GM12878 (cell line): ENCODE results near the gene HEXA. TPM values are rescaled to one million over a fixed set of nuclear protein-coding genes. Genes with fewer than 3 reads are reported as not detected.

Experiments
- ESRRA ChIP-seq: IDR thresholded peaks from 2 replicates; pipeline ENCODE4 v1.6.1; 2012; ENCODE audit warnings: mild to moderate bottlenecking, low read length, improper control_type of control experiment
- GATAD2B ChIP-seq: fragments of 450-650 bp; conservative IDR thresholded peaks from 2 replicates; pipeline ENCODE4 v1.6.1; 2017; ENCODE audit warnings: low read depth, mild to moderate bottlenecking, moderate library complexity
- JUND ChIP-seq: IDR thresholded peaks from 2 replicates; pipeline ENCODE4 v1.6.1; 2012; ENCODE audit warnings: low read depth, mild to moderate bottlenecking, low read length, improper control_type of control experiment, moderate library complexity
- KAT2A ChIP-seq: conservative IDR thresholded peaks from 2 replicates; pipeline ENCODE4 v1.6.1; 2011; ENCODE audit warnings: low read depth, low read length; ENCODE audit not compliant: control insufficient read depth
- MXI1 ChIP-seq: fragments of 150-350 bp; IDR thresholded peaks from 2 replicates; pipeline ENCODE4 v1.6.1; 2011; ENCODE audit warnings: low read depth, mild to moderate bottlenecking, inconsistent platforms, low read length, improper control_type of control experiment
- NR2F1 ChIP-seq: fragments of 450-650 bp; conservative IDR thresholded peaks from 2 replicates; pipeline ENCODE4 v1.6.1; 2017; ENCODE audit warnings: mild to moderate bottlenecking
- polyA plus RNA-seq, 11 experiments: library from polyadenylated mRNA; depleted of rRNA in 4 of 11; unstranded in 6 of 11; stranded (reverse) in 5 of 11; fragments of >200 nt; fragmentation: Nextera tagmentation in 4 of 11; fragmentation: Illumina TruSeq in 1 of 11; extraction: Ambion mirVana in 4 of 11; extraction: Trizol in 1 of 11; gene quantifications; 1 replicate in 1 of 11; 2 replicates in 10 of 11; pipeline versions ENCODE4 v1.2.1 to v1.2.3, GENCODE V29; 2011 to 2016; ENCODE audit warnings: inconsistent platforms in 2 of 11, missing spikeins in 2 of 11, low read depth in 1 of 11
- total RNA-seq, 4 experiments: library from RNA; depleted of rRNA in 3 of 4; stranded (reverse); fragments of >200 nt in 3 of 4; fragmentation: Illumina TruSeq in 1 of 4; extraction: Trizol in 1 of 4; gene quantifications; 2 replicates each; pipeline versions ENCODE4 v1.2.1 to v1.2.3, GENCODE V29; 2013 to 2021
- TF ChIP-seq, protein P1 (sequence below): fragments of 450-650 bp; IDR thresholded peaks from 2 replicates; pipeline ENCODE4 v1.6.1; 2017; ENCODE audit warnings: mild to moderate bottlenecking, moderate library complexity
- TF ChIP-seq, protein P2 (sequence below): fragments of 450-650 bp; IDR thresholded peaks from 2 replicates; pipeline ENCODE4 v1.6.1; 2017; ENCODE audit warnings: mild to moderate bottlenecking, low read depth, inconsistent platforms; ENCODE audit not compliant: poor library complexity, severe bottlenecking
- TF ChIP-seq, protein P3 (sequence below): fragments of 450-650 bp; formaldehyde crosslinking; IDR thresholded peaks from 2 replicates; pipeline ENCODE4 v1.4.0; 2022; ENCODE audit warnings: mild to moderate bottlenecking, moderate library complexity

HEXA gene
- total and polyA plus RNA-seq, 10 of the 15 experiments (the other 5 are each of a cell fraction or from before 2014, with no cell fraction given) = 24.5 to 151 (median 69.3) TPM

DNA sequence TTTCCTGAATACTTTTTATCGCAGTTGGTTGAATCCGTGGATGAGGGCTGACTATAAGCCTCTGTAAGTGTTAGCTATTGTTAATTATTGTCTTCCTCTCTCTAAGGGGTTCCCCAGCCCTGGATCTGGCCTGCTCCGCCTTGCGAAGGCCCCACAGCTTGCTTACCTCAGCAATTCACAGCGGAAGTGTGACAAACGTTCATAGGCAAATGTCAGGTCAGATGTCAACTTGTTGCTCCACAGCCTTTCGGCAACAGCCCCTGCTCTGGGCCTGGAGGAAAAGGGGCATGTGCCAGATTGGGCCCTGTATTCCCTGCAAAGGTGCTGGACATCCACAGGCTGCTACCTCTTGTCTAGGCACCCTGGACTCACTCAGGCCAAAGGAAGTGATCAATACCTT is 30.5 kb downstream of the HEXA start (continued):
- TF ChIP-seq, protein P1, sequence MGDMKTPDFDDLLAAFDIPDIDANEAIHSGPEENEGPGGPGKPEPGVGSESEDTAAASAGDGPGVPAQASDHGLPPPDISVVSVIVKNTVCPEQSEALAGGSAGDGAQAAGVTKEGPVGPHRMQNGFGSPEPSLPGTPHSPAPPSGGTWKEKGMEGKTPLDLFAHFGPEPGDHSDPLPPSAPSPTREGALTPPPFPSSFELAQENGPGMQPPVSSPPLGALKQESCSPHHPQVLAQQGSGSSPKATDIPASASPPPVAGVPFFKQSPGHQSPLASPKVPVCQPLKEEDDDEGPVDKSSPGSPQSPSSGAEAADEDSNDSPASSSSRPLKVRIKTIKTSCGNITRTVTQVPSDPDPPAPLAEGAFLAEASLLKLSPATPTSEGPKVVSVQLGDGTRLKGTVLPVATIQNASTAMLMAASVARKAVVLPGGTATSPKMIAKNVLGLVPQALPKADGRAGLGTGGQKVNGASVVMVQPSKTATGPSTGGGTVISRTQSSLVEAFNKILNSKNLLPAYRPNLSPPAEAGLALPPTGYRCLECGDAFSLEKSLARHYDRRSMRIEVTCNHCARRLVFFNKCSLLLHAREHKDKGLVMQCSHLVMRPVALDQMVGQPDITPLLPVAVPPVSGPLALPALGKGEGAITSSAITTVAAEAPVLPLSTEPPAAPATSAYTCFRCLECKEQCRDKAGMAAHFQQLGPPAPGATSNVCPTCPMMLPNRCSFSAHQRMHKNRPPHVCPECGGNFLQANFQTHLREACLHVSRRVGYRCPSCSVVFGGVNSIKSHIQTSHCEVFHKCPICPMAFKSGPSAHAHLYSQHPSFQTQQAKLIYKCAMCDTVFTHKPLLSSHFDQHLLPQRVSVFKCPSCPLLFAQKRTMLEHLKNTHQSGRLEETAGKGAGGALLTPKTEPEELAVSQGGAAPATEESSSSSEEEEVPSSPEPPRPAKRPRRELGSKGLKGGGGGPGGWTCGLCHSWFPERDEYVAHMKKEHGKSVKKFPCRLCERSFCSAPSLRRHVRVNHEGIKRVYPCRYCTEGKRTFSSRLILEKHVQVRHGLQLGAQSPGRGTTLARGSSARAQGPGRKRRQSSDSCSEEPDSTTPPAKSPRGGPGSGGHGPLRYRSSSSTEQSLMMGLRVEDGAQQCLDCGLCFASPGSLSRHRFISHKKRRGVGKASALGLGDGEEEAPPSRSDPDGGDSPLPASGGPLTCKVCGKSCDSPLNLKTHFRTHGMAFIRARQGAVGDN = no peak
- TF ChIP-seq, protein P2, sequence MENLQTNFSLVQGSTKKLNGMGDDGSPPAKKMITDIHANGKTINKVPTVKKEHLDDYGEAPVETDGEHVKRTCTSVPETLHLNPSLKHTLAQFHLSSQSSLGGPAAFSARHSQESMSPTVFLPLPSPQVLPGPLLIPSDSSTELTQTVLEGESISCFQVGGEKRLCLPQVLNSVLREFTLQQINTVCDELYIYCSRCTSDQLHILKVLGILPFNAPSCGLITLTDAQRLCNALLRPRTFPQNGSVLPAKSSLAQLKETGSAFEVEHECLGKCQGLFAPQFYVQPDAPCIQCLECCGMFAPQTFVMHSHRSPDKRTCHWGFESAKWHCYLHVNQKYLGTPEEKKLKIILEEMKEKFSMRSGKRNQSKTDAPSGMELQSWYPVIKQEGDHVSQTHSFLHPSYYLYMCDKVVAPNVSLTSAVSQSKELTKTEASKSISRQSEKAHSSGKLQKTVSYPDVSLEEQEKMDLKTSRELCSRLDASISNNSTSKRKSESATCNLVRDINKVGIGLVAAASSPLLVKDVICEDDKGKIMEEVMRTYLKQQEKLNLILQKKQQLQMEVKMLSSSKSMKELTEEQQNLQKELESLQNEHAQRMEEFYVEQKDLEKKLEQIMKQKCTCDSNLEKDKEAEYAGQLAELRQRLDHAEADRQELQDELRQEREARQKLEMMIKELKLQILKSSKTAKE = no peak
- TF ChIP-seq KAT2A (no peak), MXI1 (no peak), JUND (no peak), NR2F1 (no peak), ESRRA (no peak), GATAD2B (no peak)
- TF ChIP-seq, protein P3, sequence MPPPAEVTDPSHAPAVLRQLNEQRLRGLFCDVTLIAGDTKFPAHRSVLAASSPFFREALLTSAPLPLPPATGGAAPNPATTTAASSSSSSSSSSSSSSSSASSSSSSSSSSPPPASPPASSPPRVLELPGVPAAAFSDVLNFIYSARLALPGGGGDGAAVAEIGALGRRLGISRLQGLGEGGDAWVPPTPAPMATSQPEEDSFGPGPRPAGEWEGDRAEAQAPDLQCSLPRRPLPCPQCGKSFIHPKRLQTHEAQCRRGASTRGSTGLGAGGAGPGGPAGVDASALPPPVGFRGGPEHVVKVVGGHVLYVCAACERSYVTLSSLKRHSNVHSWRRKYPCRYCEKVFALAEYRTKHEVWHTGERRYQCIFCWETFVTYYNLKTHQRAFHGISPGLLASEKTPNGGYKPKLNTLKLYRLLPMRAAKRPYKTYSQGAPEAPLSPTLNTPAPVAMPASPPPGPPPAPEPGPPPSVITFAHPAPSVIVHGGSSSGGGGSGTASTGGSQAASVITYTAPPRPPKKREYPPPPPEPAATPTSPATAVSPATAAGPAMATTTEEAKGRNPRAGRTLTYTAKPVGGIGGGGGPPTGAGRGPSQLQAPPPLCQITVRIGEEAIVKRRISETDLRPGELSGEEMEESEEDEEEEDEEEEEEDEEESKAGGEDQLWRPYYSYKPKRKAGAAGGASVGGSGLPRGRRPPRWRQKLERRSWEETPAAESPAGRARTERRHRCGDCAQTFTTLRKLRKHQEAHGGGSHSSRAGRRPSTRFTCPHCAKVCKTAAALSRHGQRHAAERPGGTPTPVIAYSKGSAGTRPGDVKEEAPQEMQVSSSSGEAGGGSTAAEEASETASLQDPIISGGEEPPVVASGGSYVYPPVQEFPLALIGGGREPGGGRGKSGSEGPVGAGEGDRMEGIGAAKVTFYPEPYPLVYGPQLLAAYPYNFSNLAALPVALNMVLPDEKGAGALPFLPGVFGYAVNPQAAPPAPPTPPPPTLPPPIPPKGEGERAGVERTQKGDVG = no peak
